AG04450 (cell line): ENCODE measurements around the gene HIVEP3. TPM values are rescaled to one million over a fixed set of nuclear protein-coding genes. Genes with fewer than 3 reads are reported as not detected.

Source experiments
- CTCF ChIA-PET: fragments of 300-600, 350-600 bp; formaldehyde crosslinking; extraction: SDS; loops from one replicate; lab custom pipeline; 2022; ENCODE audit warnings: antibody characterized with exemption, inconsistent platforms; lab: Charles Lee
- POLR2A ChIA-PET: fragments of 350-600 bp; formaldehyde crosslinking; extraction: SDS; loops from one replicate; lab custom pipeline; 2021; ENCODE audit warnings: antibody characterized with exemption, inconsistent platforms; lab: Yijun Ruan, JAX
- DNase-seq: peaks from one replicate; pipeline ENCODE4 v3.0.0-alpha.2; 2011; ENCODE audit warnings: low read depth, low spot score
- H3K27ac ChIP-seq: one replicate; pipeline ENCODE4 v1.5.1; 2012; ENCODE audit warnings: low read depth, low read length, control low read depth
- H3K27me3 ChIP-seq: one replicate; pipeline ENCODE4 v1.6.0; 2012; ENCODE audit warnings: low read length; ENCODE audit not compliant: control insufficient read depth, insufficient read depth
- H3K4me3 ChIP-seq: 2 replicates; pipeline ENCODE4 v1.5.1; 2011; ENCODE audit warnings: mild to moderate bottlenecking, low read depth, low read length, control low read depth
- H3K9me3 ChIP-seq: 2 replicates; pipeline ENCODE4 v1.5.1; 2012; ENCODE audit warnings: low read length; ENCODE audit not compliant: control insufficient read depth, insufficient read depth
- CTCF ChIP-seq: IDR thresholded peaks from 2 replicates; pipeline ENCODE4 v1.5.1; 2011; ENCODE audit warnings: low read depth, low read length, control low read depth, inconsistent platforms
- polyA plus RNA-seq: library from polyadenylated mRNA; depleted of rRNA; stranded (reverse); fragments of >200 nt; gene quantifications from 2 replicates; pipeline ENCODE4 v1.2.3, GENCODE V29; 2011

Gene HIVEP3
- polyA plus RNA-seq, 1 experiment, result 4.8 TPM

GRCh38 chr1:41775956-41776585 is 142.7 kb downstream of the HIVEP3 start:
- CTCF ChIA-PET, result interaction anchor here (0.8 kb wide), 1 partner anchor 202 kb away, joined by 3 read pairs; no protein-coding TSS in a partner anchor
- no peaks in the 10 kb centered on the region for H3K9me3 ChIP-seq
- no peak for DNase-seq
- H3K27ac ChIP-seq, result no peak overlapping the region
- TF ChIP-seq CTCF, result no peak
- POLR2A ChIA-PET, result no interaction called here
- no peak overlapping the region for H3K4me3 ChIP-seq
- H3K27me3 ChIP-seq, result no peaks in the 10 kb centered on the region

GRCh38 chr1:41774471-41774990 is 144.2 kb downstream of the HIVEP3 start:
- H3K27ac ChIP-seq, result no peak overlapping the region
- H3K27me3 ChIP-seq, result no peaks in the 10 kb centered on the region
- POLR2A ChIA-PET, result no interaction called here
- TF ChIP-seq CTCF, result no peak
- H3K9me3 ChIP-seq, result no peaks in the 10 kb centered on the region
- H3K4me3 ChIP-seq, result no peak overlapping the region
- no peak for DNase-seq
- CTCF ChIA-PET, result no interaction called here

GRCh38 chr1:41773842-41774241 is 144.9 kb downstream of the HIVEP3 start:
- CTCF ChIA-PET, result no interaction called here
- no peak overlapping the region for H3K27ac ChIP-seq
- POLR2A ChIA-PET, result no interaction called here

GRCh38 chr1:41773144-41773591 is 145.6 kb downstream of the HIVEP3 start:
- POLR2A ChIA-PET, result no interaction called here
- no peak for DNase-seq
- no peak overlapping the region for H3K4me3 ChIP-seq
- no peaks in the 10 kb centered on the region for H3K9me3 ChIP-seq
- CTCF ChIA-PET, result no interaction called here
- H3K27me3 ChIP-seq, result no peaks in the 10 kb centered on the region
- H3K27ac ChIP-seq, result no peak overlapping the region
- TF ChIP-seq CTCF, result no peak

More at GRCh38 chr1:41773842-41774241, 144.9 kb downstream of the HIVEP3 start:
- TF ChIP-seq CTCF, result no peak
- H3K4me3 ChIP-seq, result no peak overlapping the region
- H3K27me3 ChIP-seq, result no peaks in the 10 kb centered on the region
- H3K9me3 ChIP-seq, result no peaks in the 10 kb centered on the region
- DNase-seq, result no peak

- no peaks in the 10 kb centered on the region for H3K27me3 ChIP-seq
- ChIA-PET POLR2A (no interaction called here), CTCF (no interaction called here)
- H3K4me3 ChIP-seq, result no peak overlapping the region
- H3K27ac ChIP-seq, result no peak overlapping the region
- no peak for TF ChIP-seq CTCF
- no peak for DNase-seq
- no peaks in the 10 kb centered on the region for H3K9me3 ChIP-seq
These were observed 149.7 kb downstream of the HIVEP3 start for GRCh38 chr1:41769068-41769467.
